PC-9 (cell line): ENCODE results near the gene CD200R1L.

ENCODE experiments used
- CTCF ChIP-seq: fragments of 200-600 bp; sonication (generic); conservative IDR thresholded peaks from 2 replicates; pipeline ENCODE4 v1.6.1; 2017; ENCODE audit warnings: mixed run types, antibody characterized with exemption, mild to moderate bottlenecking, moderate library complexity
- EZH2 ChIP-seq: fragments of 200-600 bp; sonication (generic); IDR thresholded peaks from 2 replicates; pipeline ENCODE4 v1.8.0; 2017; ENCODE audit warnings: antibody characterized with exemption, low read depth

DNA sequence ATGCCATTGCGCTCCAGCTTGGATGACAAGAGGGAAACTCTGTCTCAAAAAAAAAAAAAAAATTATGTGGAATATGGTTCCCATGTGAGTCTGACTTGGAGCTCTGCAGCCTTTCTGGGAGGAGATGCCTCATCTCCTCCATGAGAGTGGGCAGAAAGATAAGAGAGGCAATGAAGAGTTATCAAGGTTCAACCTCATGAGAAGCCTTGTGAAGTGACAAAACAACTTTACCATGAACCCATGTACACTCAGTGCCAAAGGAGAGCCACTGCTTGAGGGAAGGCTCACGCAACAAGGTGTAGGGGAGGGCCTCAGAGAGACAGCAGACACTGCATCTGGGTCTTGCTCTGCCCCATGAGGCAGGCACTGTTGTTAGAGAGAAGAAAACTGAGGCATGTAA lies 75.7 kb downstream of the CD200R1L start:
- TF ChIP-seq CTCF (no peak), EZH2 (no peak)
